Placental pericyte (primary cell): ENCODE results near the gene LRCH1. TPM values are rescaled to one million over a fixed set of nuclear protein-coding genes. Genes with fewer than 3 reads are reported as not detected.

Source experiments
- small RNA-seq: library from RNA; depleted of rRNA; stranded (forward); fragments of <200 nt; gene quantifications from one replicate; pipeline ENCODE3, GENCODE V24; 2012; ENCODE audit warnings: low replicate concordance
- total RNA-seq: library from RNA; depleted of rRNA; stranded (reverse); fragments of >200 nt; gene quantifications from 2 replicates; pipeline ENCODE4 v1.2.3, GENCODE V29; 2012

Gene LRCH1
- 6.1 and 14.6 TPM in 2 replicates for total RNA-seq

GRCh38 chr13:46552889-46553520 is at the start of gene LRCH1:
Gene LRCH1 (plus strand): TSS chr13:46553170. CDS start chr13:46553397, 227 bp downstream.

GRCh38 chr13:46796515-46797474 is 243.8 kb downstream of the LRCH1 start, which contains the start of gene ESD:
Gene ESD (minus strand): TSS chr13:46797161. CDS start chr13:46791413, 5,748 bp downstream.

Small RNA genes within 50 kb of the gene (small RNA-seq; reads per million reads assigned to genes)
- gene AL359880.1, result not detected

Other genes starting within 250 kb of the LRCH1 start
- gene RUBCNL, start 165.9 kb upstream of the LRCH1 start, total RNA-seq, result under 0.01 and 0.57 TPM in 2 replicates
- 87.5 and 94.5 TPM in 2 replicates for gene ESD, start 244.0 kb downstream of the LRCH1 start, total RNA-seq